Activated B cell treated with CpG ODN at 0.5 μM for 24 hours (primary cell): ENCODE results near the gene FANCD2. TPM values are rescaled to one million over a fixed set of nuclear protein-coding genes. Genes with fewer than 3 reads are reported as not detected.
A peak's percentile ranks its signal among the peaks of the same experiment; 100 is the strongest.

Experiments used
- ATAC-seq: fragments of 200-7000 bp; cut with Tn5 transposase; one replicate; pipeline ENCODE4 v1.10.0; 2021; ENCODE audit warnings: low read depth, mild to moderate bottlenecking, moderate library complexity
- CTCF ChIA-PET: fragments of 350-600 bp; sonication (Branson Sonifier 250); formaldehyde crosslinking; loops from one replicate; lab custom pipeline; 2021; ENCODE audit warnings: antibody characterized with exemption; lab: Charles Lee
- POLR2A ChIA-PET: fragments of 350-600 bp; sonication (Branson Sonifier 250); formaldehyde crosslinking; loops from one replicate; lab custom pipeline; 2021; ENCODE audit warnings: antibody characterized with exemption; lab: Charles Lee
- DNase-seq: peaks from one replicate; pipeline ENCODE4 v3.0.0; 2022
- H3K27ac Mint-ChIP-seq: one replicate; pipeline ENCODE4 v1.8.0; 2020; ENCODE audit warnings: mixed read lengths
- H3K27me3 Mint-ChIP-seq: one replicate; pipeline ENCODE4 v1.8.0; 2021; ENCODE audit warnings: mixed read lengths
- H3K36me3 Mint-ChIP-seq: one replicate; pipeline ENCODE4 v1.8.0; 2021; ENCODE audit warnings: low read depth, mixed read lengths
- H3K4me1 Mint-ChIP-seq: one replicate; pipeline ENCODE4 v1.8.0; 2021; ENCODE audit warnings: mixed read lengths
- H3K4me3 Mint-ChIP-seq: one replicate; pipeline ENCODE4 v1.8.0; 2020; ENCODE audit warnings: mild to moderate bottlenecking, mixed read lengths
- H3K9me3 Mint-ChIP-seq: one replicate; pipeline ENCODE4 v1.8.0; 2020; ENCODE audit warnings: mixed read lengths
- intact Hi-C: fragments of 100-400 bp; cut with micrococcal nuclease; formaldehyde crosslinking; loops from one replicate; pipeline ENCODE4 v1.15.1; 2024
- total RNA-seq: library from RNA; stranded (reverse); gene quantifications from 2 replicates; pipeline ENCODE4 v1.2.3, GENCODE V29; 2022
- TF ChIP-seq, protein P1 (sequence below): fragments of 200-600 bp; IDR thresholded peaks from one replicate; pipeline ENCODE4 v1.8.0; 2022; ENCODE audit warnings: antibody characterized with exemption, mild to moderate bottlenecking

FANCD2 gene
- total RNA-seq, 1 donor from 2014 or later: 31.4 TPM

DNA sequence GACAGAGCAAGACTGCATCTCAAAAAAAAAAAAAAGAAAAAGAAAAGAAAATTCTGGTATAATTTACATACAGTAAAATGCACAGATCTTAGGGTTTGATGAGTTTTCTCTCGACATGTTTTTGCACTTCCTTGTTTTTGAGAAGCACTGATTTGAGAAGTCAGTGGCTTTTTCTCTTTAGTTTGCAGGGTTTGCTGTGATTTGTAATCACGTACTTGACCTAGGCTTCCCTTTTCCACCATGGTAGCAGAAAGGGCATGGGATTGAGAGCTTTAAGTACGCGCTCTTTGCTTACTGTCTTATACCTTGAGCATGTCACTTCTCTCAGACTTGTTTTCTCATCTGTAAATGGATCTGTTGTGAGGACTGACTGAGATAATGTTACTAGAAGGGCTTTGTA lies 119.4 kb downstream of the FANCD2 start:
- TF ChIP-seq, protein P1, sequence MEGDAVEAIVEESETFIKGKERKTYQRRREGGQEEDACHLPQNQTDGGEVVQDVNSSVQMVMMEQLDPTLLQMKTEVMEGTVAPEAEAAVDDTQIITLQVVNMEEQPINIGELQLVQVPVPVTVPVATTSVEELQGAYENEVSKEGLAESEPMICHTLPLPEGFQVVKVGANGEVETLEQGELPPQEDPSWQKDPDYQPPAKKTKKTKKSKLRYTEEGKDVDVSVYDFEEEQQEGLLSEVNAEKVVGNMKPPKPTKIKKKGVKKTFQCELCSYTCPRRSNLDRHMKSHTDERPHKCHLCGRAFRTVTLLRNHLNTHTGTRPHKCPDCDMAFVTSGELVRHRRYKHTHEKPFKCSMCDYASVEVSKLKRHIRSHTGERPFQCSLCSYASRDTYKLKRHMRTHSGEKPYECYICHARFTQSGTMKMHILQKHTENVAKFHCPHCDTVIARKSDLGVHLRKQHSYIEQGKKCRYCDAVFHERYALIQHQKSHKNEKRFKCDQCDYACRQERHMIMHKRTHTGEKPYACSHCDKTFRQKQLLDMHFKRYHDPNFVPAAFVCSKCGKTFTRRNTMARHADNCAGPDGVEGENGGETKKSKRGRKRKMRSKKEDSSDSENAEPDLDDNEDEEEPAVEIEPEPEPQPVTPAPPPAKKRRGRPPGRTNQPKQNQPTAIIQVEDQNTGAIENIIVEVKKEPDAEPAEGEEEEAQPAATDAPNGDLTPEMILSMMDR: no peak
- no peaks in the 10 kb centered on the region for H3K27me3 Mint-ChIP-seq
- intact Hi-C loops: loop anchor here (1.0 to 10.0 kb wide), 2 partner anchors 17 to 161 kb away; partner anchors contain the start of gene EMC3
- ChIA-PET POLR2A (interaction anchor here (0.8 to 1.9 kb wide), 6 partner anchors 11 to 353 kb away, joined by 3 to 12 read pairs (median 4); partner anchors contain the start of genes ARPC4 and TATDN2), CTCF (interaction anchor here (0.9 kb wide), 1 partner anchor 78 kb away, joined by 4 read pairs; no protein-coding TSS in a partner anchor)
- H3K27ac Mint-ChIP-seq: peak overlapping the region; percentile 83
- H3K9me3 Mint-ChIP-seq: peaks cover 1% of the 10 kb centered on the region
- peaks cover 57% of the 10 kb centered on the region for H3K4me1 Mint-ChIP-seq
- DNase-seq (no peak), ATAC-seq (no peak)
- peaks cover 49% of the 10 kb centered on the region for H3K36me3 Mint-ChIP-seq
- H3K4me3 Mint-ChIP-seq: peak overlapping the region; percentile 59

DNA sequence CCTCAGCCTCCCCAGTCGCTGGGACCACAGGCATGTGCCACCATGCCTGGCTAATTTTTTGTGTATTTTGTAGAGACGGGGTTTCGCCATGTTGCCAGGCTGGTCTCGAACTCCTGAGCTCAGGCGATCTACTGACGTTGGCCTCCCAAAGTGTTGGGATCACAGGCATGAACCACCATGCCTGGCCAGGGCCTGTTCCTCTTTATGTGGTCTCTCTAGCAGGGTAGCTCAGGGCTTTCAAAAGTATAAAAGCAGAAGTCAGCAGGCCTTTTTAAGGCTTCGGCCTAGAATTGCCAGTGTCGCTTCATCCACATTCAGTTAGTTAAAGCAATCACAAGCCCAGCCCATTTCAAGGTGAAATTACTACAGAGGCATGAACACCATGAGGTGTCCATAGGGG lies 123.0 kb downstream of the FANCD2 start:
- H3K27me3 Mint-ChIP-seq: no peaks in the 10 kb centered on the region
- DNase-seq: no peak
- POLR2A ChIA-PET: interaction anchor here (0.6 to 1.4 kb wide), 6 partner anchors 13 to 172 kb away, joined by 3 to 8 read pairs (median 4); no protein-coding TSS in a partner anchor
- intact Hi-C loops: loop anchor here (10.0 kb wide), 1 partner anchor 164 kb away; the partner anchor contains the start of gene EMC3
- TF ChIP-seq, protein P1: no peak
- H3K4me1 Mint-ChIP-seq: peaks cover 39% of the 10 kb centered on the region
- peak overlapping the region; percentile 81 for H3K27ac Mint-ChIP-seq
- H3K4me3 Mint-ChIP-seq: peak overlapping the region; percentile 24
- CTCF ChIA-PET: interaction anchor here (1.1 kb wide), 1 partner anchor 43 kb away, joined by 5 read pairs; no protein-coding TSS in a partner anchor
- peaks cover 1% of the 10 kb centered on the region for H3K9me3 Mint-ChIP-seq
- ATAC-seq: peak; percentile 79
- peaks cover 65% of the 10 kb centered on the region for H3K36me3 Mint-ChIP-seq

DNA sequence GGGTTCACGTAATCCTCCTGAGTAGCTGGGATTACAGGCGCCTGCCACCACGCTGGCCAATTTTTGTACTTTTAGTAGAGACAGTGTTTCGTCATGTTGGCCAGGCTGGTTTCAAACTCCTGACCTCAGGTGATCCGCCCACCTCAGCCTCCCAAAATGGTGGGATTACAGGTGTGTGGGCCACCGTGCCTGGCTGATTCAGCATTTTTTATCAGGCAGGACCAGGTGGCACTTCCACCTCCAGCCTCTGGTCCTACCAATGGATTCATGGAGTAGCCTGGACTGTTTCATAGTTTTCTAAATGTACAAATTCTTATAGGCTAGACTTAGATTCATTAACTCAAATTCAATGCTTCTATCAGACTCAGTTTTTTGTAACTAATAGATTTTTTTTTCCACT lies 124.8 kb downstream of the FANCD2 start:
- peaks cover 25% of the 10 kb centered on the region for H3K4me1 Mint-ChIP-seq
- H3K27ac Mint-ChIP-seq: no peak overlapping the region
- intact Hi-C loops: no loop called here
- CTCF ChIA-PET: no interaction called here
- DNase-seq (no peak), ATAC-seq (no peak)
- peaks cover 72% of the 10 kb centered on the region for H3K36me3 Mint-ChIP-seq
- TF ChIP-seq, protein P1: no peak
- H3K27me3 Mint-ChIP-seq: no peaks in the 10 kb centered on the region
- no peak overlapping the region for H3K4me3 Mint-ChIP-seq
- no peaks in the 10 kb centered on the region for H3K9me3 Mint-ChIP-seq
- POLR2A ChIA-PET: no interaction called here

Other genes starting within 250 kb of the FANCD2 start
- gene TADA3, start 234.0 kb upstream of the FANCD2 start, total RNA-seq: 43.8 and 44.7 TPM in 2 replicates
- gene ARPC4, start 233.4 kb upstream of the FANCD2 start, total RNA-seq: 315 and 338 TPM in 2 replicates
- 51.4 and 61.9 TPM in 2 replicates for gene TTLL3, start 216.2 kb upstream of the FANCD2 start, total RNA-seq
- gene RPUSD3, start 182.4 kb upstream of the FANCD2 start, total RNA-seq: 49.5 and 55.7 TPM in 2 replicates
- gene CIDEC, start 146.2 kb upstream of the FANCD2 start, total RNA-seq: not detected in 2 replicates
- gene JAGN1, start 135.8 kb upstream of the FANCD2 start, total RNA-seq: 30.9 and 32.1 TPM in 2 replicates
- 0.66 and 0.82 TPM in 2 replicates for gene IL17RE, start 123.6 kb upstream of the FANCD2 start, total RNA-seq
- gene IL17RC, start 109.3 kb upstream of the FANCD2 start, total RNA-seq: 0.11 and 0.29 TPM in 2 replicates
- 26.9 and 30.5 TPM in 2 replicates for gene CRELD1, start 92.6 kb upstream of the FANCD2 start, total RNA-seq
- 4.2 and 4.3 TPM in 2 replicates for gene PRRT3, start 74.0 kb upstream of the FANCD2 start, total RNA-seq
- 37.6 and 40.6 TPM in 2 replicates for gene EMC3, start 39.6 kb upstream of the FANCD2 start, total RNA-seq
- gene FANCD2OS, start 81.8 kb downstream of the FANCD2 start, total RNA-seq: not detected in 2 replicates
- 123 and 141 TPM in 2 replicates for gene BRK1, start 89.2 kb downstream of the FANCD2 start, total RNA-seq
- 91.0 and 105 TPM in 2 replicates for gene VHL, start 115.3 kb downstream of the FANCD2 start, total RNA-seq
- 8.6 and 8.8 TPM in 2 replicates for gene IRAK2, start 138.5 kb downstream of the FANCD2 start, total RNA-seq
- 55.6 and 56.2 TPM in 2 replicates for gene TATDN2, start 222.0 kb downstream of the FANCD2 start, total RNA-seq